Measurements from ENCODE around the gene SHISA3. TPM values are rescaled to one million over a fixed set of nuclear protein-coding genes. Genes with fewer than 3 reads are reported as not detected.

Gene SHISA3
- total RNA-seq, 5 donors from 2014 or later (not counting 1 experiment from before 2014, with no cell fraction given), result 0.35 TPM; not detected in 4

- no peak overlapping the region for H3K27ac ChIP-seq (ENCODE audit: low read length)
- no peaks in the 10 kb centered on the region for H3K4me1 ChIP-seq (ENCODE audit: control insufficient read depth in 1 of 2, extremely low read depth in 1 of 2, insufficient read depth in 2 of 2, low read length in 2 of 2)
- no peak for ATAC-seq (replicated peaks in 1 of 4)
- H3K27me3 ChIP-seq (replicated peaks in 1 of 2; ENCODE audit: control insufficient read depth in 2 of 2, extremely low read depth in 1 of 2, insufficient read depth in 2 of 2, low read length in 1 of 2), result no peaks in the 10 kb centered on the region
- Mint-ChIP-seq H3K9me3 (no peaks in the 10 kb centered on the region), H3K4me1 (no peaks in the 10 kb centered on the region), H3K27ac (no peak overlapping the region), H3K27me3 (no peaks in the 10 kb centered on the region), H3K36me3 (peaks cover 68% of the 10 kb centered on the region), H3K4me3 (no peak overlapping the region)
- no peak overlapping the region for H3K4me3 ChIP-seq (ENCODE audit: control insufficient read depth in 1 of 2, extremely low read depth in 1 of 2, low read length in 1 of 2)
- H3K9me3 ChIP-seq, result no peaks in the 10 kb centered on the region
- no CpG with 5 or more reads among the region's 5 CpGs for WGBS (ENCODE audit: insufficient coverage)
- CTCF ChIA-PET, result no interaction called here
- POLR2A ChIA-PET, result no interaction called here
- peaks cover 0 to 46% of the 10 kb centered on the region in 2 donors for H3K36me3 ChIP-seq (ENCODE audit: control insufficient read depth in 2 of 2, extremely low read depth in 1 of 2, insufficient read depth in 1 of 2, low read length in 1 of 2)
- no peak for DNase-seq
These were observed 47.8 kb downstream of the SHISA3 start for GRCh38 chr4:42445038-42445437.

- H3K4me1 Mint-ChIP-seq, result no peaks in the 10 kb centered on the region
- DNase-seq (no peak), ATAC-seq (replicated peaks in 1 of 4) (no peak)
- H3K27ac Mint-ChIP-seq, result no peak overlapping the region
- CTCF ChIA-PET, result no interaction called here
- Histone ChIP-seq H3K4me3 (ENCODE audit: control insufficient read depth in 1 of 2, extremely low read depth in 1 of 2, low read length in 1 of 2) (no peak overlapping the region), H3K9me3 (no peaks in the 10 kb centered on the region), H3K27me3 (replicated peaks in 1 of 2; ENCODE audit: control insufficient read depth in 2 of 2, extremely low read depth in 1 of 2, insufficient read depth in 2 of 2, low read length in 1 of 2) (no peaks in the 10 kb centered on the region), H3K4me1 (ENCODE audit: control insufficient read depth in 1 of 2, extremely low read depth in 1 of 2, insufficient read depth in 2 of 2, low read length in 2 of 2) (no peaks in the 10 kb centered on the region), H3K27ac (ENCODE audit: low read length) (no peak overlapping the region), H3K36me3 (ENCODE audit: control insufficient read depth in 2 of 2, extremely low read depth in 1 of 2, insufficient read depth in 1 of 2, low read length in 1 of 2) (peaks cover 6 to 52% of the 10 kb centered on the region in 2 donors)
- H3K9me3 Mint-ChIP-seq, result no peaks in the 10 kb centered on the region
- H3K4me3 Mint-ChIP-seq, result no peak overlapping the region
- POLR2A ChIA-PET, result no interaction called here
- H3K27me3 Mint-ChIP-seq, result no peaks in the 10 kb centered on the region
- WGBS (ENCODE audit: insufficient coverage), result 50% methylated on average over 2 of the region's 5 CpGs
- H3K36me3 Mint-ChIP-seq, result peaks cover 75% of the 10 kb centered on the region
These were observed 49.5 kb downstream of the SHISA3 start for GRCh38 chr4:42446823-42447222.

Other genes starting within 250 kb of the SHISA3 start
- under 1 TPM; 0.26 to 0.73 (median 0.50) TPM for gene BEND4, start 244.8 kb upstream of the SHISA3 start, total RNA-seq

All from T-cell (primary cell).